Fibroblast of lung (primary cell): ENCODE results near the gene FAM184B. TPM values are rescaled to one million over a fixed set of nuclear protein-coding genes. Genes with fewer than 3 reads are reported as not detected.

Source experiments
- DNase-seq, 2 donors: peaks; one replicate each; pipeline versions ENCODE4 v3.0.0 to v3.0.0-alpha.2; 2010; ENCODE audit warnings: low read depth in 2 of 2
- H2AFZ ChIP-seq: 2 replicates; pipeline ENCODE4 v1.5.1; 2012; ENCODE audit warnings: low read length, control low read depth, inconsistent platforms
- H3K27ac ChIP-seq: 2 replicates; pipeline ENCODE4 v1.5.1; 2011; ENCODE audit warnings: low read length, control low read depth; ENCODE audit not compliant: insufficient read depth
- H3K27me3 ChIP-seq: 2 replicates; pipeline ENCODE4 v1.5.1; 2011; ENCODE audit warnings: mild to moderate bottlenecking, low read length; ENCODE audit not compliant: control insufficient read depth, insufficient read depth
- H3K36me3 ChIP-seq: 2 replicates; pipeline ENCODE4 v1.5.1; 2011; ENCODE audit warnings: low read length; ENCODE audit not compliant: control insufficient read depth, insufficient read depth
- H3K4me1 ChIP-seq: 2 replicates; pipeline ENCODE4 v1.5.1; 2011; ENCODE audit warnings: low read length; ENCODE audit not compliant: control insufficient read depth, insufficient read depth; ENCODE audit errors: extremely low read depth
- H3K4me2 ChIP-seq: 2 replicates; pipeline ENCODE4 v1.5.1; 2011; ENCODE audit warnings: low read length, control low read depth; ENCODE audit not compliant: insufficient read depth; ENCODE audit errors: extremely low read depth
- H3K4me3 ChIP-seq, 4 experiments: fragments of 200-600 bp in 1 of 4; sonication (generic) in 1 of 4; replicated peaks in 1 of 4; 2 replicates each; pipeline ENCODE4 v1.5.1; 2011 to 2016; ENCODE audit warnings: low read length in 4 of 4, low read depth in 3 of 4, mild to moderate bottlenecking in 3 of 4, control low read depth in 2 of 4, inconsistent platforms in 1 of 4, mixed read lengths in 1 of 4; ENCODE audit not compliant: insufficient read depth in 1 of 4; ENCODE audit errors: control extremely low read depth in 1 of 4
- H3K79me2 ChIP-seq: 2 replicates; pipeline ENCODE4 v1.5.1; 2012; ENCODE audit warnings: mild to moderate bottlenecking, low read length, inconsistent platforms; ENCODE audit not compliant: control insufficient read depth, insufficient read depth
- H3K9ac ChIP-seq: 2 replicates; pipeline ENCODE4 v1.5.1; 2011; ENCODE audit warnings: mild to moderate bottlenecking, low read length, control low read depth; ENCODE audit not compliant: insufficient read depth
- H3K9me3 ChIP-seq: 2 replicates; pipeline ENCODE4 v1.5.1; 2012; ENCODE audit warnings: low read depth, low read length; ENCODE audit not compliant: control insufficient read depth, insufficient read depth
- H4K20me1 ChIP-seq: 2 replicates; pipeline ENCODE4 v1.5.1; 2011; ENCODE audit warnings: low read length; ENCODE audit not compliant: control insufficient read depth, insufficient read depth; ENCODE audit errors: extremely low read depth
- EZH2 ChIP-seq: IDR thresholded peaks from 2 replicates; pipeline ENCODE4 v1.5.1; 2012; ENCODE audit warnings: low read length, control low read depth, mild to moderate bottlenecking; ENCODE audit errors: missing control alignments
- polyA plus RNA-seq, 2 donors: library from polyadenylated mRNA; depleted of rRNA in 1 of 2; stranded (reverse) in 1 of 2; unstranded in 1 of 2; fragments of >200 nt; gene quantifications; 2 replicates each; pipeline ENCODE4 v1.2.1, GENCODE V29; 2011 to 2012; ENCODE audit warnings: missing spikeins in 1 of 2
- total RNA-seq: library from RNA; depleted of rRNA; stranded (reverse); fragments of >200 nt; gene quantifications from 2 replicates; pipeline ENCODE4 v1.2.1, GENCODE V29; 2014
- TF ChIP-seq, protein P1 (sequence below), 2 donors: IDR thresholded peaks in 1 of 2; conservative IDR thresholded peaks in 1 of 2; 1 replicate in 1 of 2; 2 replicates in 1 of 2; pipeline ENCODE4 v1.5.1; 2011 to 2012; ENCODE audit warnings: low read length in 2 of 2, control low read depth in 1 of 2, inconsistent platforms in 1 of 2, low read depth in 1 of 2, mild to moderate bottlenecking in 1 of 2

FAM184B gene
- total and polyA plus RNA-seq, 2 donors (not counting 1 experiment from before 2014, with no cell fraction given) = not detected

DNA sequence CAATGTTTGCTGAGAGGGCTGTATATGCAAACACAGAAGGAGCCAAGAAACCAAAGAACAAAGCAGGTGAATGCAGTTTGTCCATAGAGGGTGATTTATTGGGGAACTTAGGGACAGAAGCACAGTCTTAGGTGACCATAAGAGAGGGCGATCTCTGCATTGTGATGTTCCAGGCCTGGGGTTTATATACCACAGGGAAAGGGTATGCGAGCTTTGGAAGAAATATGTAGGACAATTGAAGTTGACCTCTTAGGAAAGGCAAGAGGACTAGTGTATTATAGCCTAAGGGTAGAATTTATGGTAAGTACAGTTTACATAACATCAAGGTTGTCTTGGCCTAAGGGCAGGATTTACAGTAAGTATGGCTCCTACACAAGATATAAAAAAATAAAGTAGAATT is 27.8 kb downstream of the FAM184B start:
- DNase-seq = no peak
- no peaks in the 10 kb centered on the region for H3K27me3 ChIP-seq
- TF ChIP-seq EZH2 = no peak

DNA sequence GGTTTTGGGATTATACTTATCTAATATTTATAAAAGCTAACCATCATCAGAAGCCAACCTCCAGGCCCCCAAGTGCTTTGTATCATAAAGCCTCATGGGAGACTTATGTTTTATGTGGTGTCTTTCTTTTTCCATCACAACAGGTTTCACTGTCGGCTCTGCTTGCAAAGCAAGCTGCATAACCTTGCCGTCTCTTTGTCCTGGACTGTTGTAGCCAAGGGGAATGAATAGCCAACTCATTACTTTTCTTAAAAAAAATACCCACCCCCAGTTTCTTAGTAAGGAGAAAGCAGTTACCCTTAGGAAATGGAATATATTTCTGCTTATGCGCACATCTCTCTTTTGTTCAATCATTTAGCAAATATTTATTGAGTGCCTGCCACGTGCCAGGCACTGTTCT is 40.7 kb downstream of the FAM184B start:
- H3K4me2 ChIP-seq = no peak overlapping the region
- DNase-seq = no peak
- no peak overlapping the region for H3K4me3 ChIP-seq
- no peaks in the 10 kb centered on the region for H3K27me3 ChIP-seq
- H3K79me2 ChIP-seq = no peaks in the 10 kb centered on the region
- H3K9me3 ChIP-seq = no peaks in the 10 kb centered on the region
- no peaks in the 10 kb centered on the region for H4K20me1 ChIP-seq
- no peak overlapping the region for H3K9ac ChIP-seq
- no peaks in the 10 kb centered on the region for H3K36me3 ChIP-seq
- no peak overlapping the region for H3K27ac ChIP-seq
- H2AFZ ChIP-seq = no peak overlapping the region
- TF ChIP-seq, protein P1, sequence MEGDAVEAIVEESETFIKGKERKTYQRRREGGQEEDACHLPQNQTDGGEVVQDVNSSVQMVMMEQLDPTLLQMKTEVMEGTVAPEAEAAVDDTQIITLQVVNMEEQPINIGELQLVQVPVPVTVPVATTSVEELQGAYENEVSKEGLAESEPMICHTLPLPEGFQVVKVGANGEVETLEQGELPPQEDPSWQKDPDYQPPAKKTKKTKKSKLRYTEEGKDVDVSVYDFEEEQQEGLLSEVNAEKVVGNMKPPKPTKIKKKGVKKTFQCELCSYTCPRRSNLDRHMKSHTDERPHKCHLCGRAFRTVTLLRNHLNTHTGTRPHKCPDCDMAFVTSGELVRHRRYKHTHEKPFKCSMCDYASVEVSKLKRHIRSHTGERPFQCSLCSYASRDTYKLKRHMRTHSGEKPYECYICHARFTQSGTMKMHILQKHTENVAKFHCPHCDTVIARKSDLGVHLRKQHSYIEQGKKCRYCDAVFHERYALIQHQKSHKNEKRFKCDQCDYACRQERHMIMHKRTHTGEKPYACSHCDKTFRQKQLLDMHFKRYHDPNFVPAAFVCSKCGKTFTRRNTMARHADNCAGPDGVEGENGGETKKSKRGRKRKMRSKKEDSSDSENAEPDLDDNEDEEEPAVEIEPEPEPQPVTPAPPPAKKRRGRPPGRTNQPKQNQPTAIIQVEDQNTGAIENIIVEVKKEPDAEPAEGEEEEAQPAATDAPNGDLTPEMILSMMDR (conservative IDR thresholded peaks at IDR 0.05 in 1 of 2, IDR thresholded peaks at IDR 0.05 in 1 of 2; ENCODE audit: low read depth in 1 of 2, low read length in 2 of 2) = no peak
- TF ChIP-seq EZH2 = no peak
- no peaks in the 10 kb centered on the region for H3K4me1 ChIP-seq

More for the DNA sequence above, 27.8 kb downstream of the FAM184B start:
- H3K36me3 ChIP-seq = no peaks in the 10 kb centered on the region
- H2AFZ ChIP-seq = no peak overlapping the region
- no peaks in the 10 kb centered on the region for H3K79me2 ChIP-seq
- no peak overlapping the region for H3K27ac ChIP-seq
- H3K4me2 ChIP-seq = no peak overlapping the region
- H4K20me1 ChIP-seq = no peaks in the 10 kb centered on the region
- H3K4me3 ChIP-seq = no peak overlapping the region
- H3K4me1 ChIP-seq = no peaks in the 10 kb centered on the region
- H3K9me3 ChIP-seq = no peaks in the 10 kb centered on the region
- H3K9ac ChIP-seq = no peak overlapping the region

DNA sequence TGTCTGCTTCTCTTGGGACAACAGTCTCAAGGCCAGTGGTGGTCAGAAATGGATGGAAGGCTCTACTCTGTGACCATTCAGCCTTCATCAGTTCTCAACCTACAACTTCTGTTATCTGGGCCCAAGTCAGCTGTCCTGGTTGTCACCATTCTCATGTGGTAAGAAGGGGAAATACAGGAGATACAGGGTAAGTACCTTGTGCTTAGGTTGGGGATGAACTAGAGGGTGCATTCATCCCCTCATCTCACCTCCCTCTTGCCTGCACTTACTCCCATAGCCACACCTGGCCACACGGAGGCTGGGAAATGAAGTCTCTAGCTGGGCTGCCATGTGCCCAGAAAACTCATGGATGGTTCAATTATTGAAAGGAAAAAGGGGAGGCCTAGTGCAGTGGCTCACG is 44.9 kb downstream of the FAM184B start:
- no peak overlapping the region for H3K4me3 ChIP-seq
- H3K4me2 ChIP-seq = no peak overlapping the region
- no peaks in the 10 kb centered on the region for H3K4me1 ChIP-seq
- H2AFZ ChIP-seq = no peak overlapping the region
- H3K79me2 ChIP-seq = no peaks in the 10 kb centered on the region
- H3K9ac ChIP-seq = no peak overlapping the region
- H3K9me3 ChIP-seq = no peaks in the 10 kb centered on the region
- H4K20me1 ChIP-seq = no peaks in the 10 kb centered on the region
- no peak for DNase-seq
- no peak overlapping the region for H3K27ac ChIP-seq
- H3K27me3 ChIP-seq = no peaks in the 10 kb centered on the region
- no peaks in the 10 kb centered on the region for H3K36me3 ChIP-seq
- TF ChIP-seq, protein P1 (conservative IDR thresholded peaks at IDR 0.05 in 1 of 2, IDR thresholded peaks at IDR 0.05 in 1 of 2; ENCODE audit: low read depth in 1 of 2, low read length in 2 of 2) = no peak
- TF ChIP-seq EZH2 = no peak
